ENCODE measurements around the gene PCDHB2.
"Not testable (repeated sequence)": the region's sequence is repeated elsewhere in the genome, so short reads cannot be mapped to it uniquely, and the experiment has no call there.

Gene PCDHB2

DNA sequence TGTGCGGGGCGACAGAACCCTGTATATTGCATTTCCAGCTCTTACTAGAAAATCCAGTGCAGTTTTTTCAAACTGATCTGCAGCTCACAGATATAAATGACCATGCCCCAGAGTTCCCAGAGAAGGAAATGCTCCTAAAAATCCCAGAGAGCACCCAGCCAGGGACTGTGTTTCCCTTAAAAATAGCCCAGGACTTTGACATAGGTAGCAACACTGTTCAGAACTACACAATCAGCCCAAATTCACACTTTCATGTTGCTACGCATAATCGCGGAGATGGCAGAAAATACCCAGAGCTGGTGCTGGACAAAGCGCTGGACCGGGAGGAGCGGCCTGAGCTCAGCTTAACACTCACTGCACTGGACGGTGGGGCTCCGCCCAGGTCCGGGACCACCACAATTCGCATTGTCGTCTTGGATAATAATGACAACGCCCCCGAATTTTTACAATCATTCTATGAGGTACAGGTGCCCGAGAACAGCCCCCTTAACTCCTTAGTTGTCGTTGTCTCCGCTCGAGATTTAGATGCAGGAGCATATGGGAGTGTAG, 41.4 kb downstream of the PCDHB2 start:
- in situ Hi-C loops (cut with MboI; ENCODE audit: low sequenced_read_pairs) = no loop called here

DNA sequence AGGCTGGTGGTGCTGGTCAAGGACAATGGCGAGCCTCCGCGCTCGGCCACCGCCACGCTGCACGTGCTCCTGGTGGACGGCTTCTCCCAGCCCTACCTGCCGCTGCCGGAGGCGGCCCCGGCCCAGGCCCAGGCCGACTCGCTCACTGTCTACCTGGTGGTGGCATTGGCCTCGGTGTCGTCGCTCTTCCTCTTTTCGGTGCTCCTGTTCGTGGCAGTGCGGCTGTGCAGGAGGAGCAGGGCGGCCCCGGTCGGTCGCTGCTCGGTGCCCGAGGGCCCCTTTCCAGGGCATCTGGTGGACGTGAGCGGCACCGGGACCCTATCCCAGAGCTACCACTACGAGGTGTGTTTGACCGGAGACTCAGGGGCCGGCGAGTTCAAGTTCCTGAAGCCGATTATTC, 42.9 kb downstream of the PCDHB2 start:
- in situ Hi-C loops (cut with MboI; ENCODE audit: low sequenced_read_pairs) = not testable (repeated sequence)

All from HL-60/S4 (cell line).